DND-41 (cell line): Measurements from ENCODE around the gene MYLK4.

Experiments
- CTCF ChIP-seq: IDR thresholded peaks from 2 replicates; pipeline ENCODE4 v1.5.1; 2012; ENCODE audit warnings: borderline replicate concordance, low read length, moderate library complexity, mild to moderate bottlenecking; ENCODE audit not compliant: poor library complexity, severe bottlenecking; ENCODE audit errors: extremely low read depth
- EZH2 ChIP-seq: IDR thresholded peaks from 3 replicates; pipeline ENCODE4 v1.6.1; 2012; ENCODE audit warnings: borderline replicate concordance, low read depth, mild to moderate bottlenecking, moderate library complexity, low read length, inconsistent platforms; ENCODE audit not compliant: severe bottlenecking

GRCh38 chr6:2614155-2614554 lies 136.6 kb downstream of the MYLK4 start:
- no peak for TF ChIP-seq CTCF
- TF ChIP-seq EZH2, result no peak
